Ureter (tissue), 1 donor: ENCODE results near the gene UBE2B. TPM values are rescaled to one million over a fixed set of nuclear protein-coding genes. Genes with fewer than 3 reads are reported as not detected.
A peak's percentile ranks its signal among the peaks of the same experiment; 100 is the strongest.

ENCODE experiments used
- DNase-seq: peaks from one replicate; pipeline ENCODE4 v3.0.0-alpha.2; 2020; ENCODE audit warnings: low spot score
- total RNA-seq: library from RNA; stranded (reverse); gene quantifications from one replicate; pipeline ENCODE4 v1.2.4, GENCODE V29; 2023
- donor health status: DM: yes; HTN: yes; CAD: no.

Gene UBE2B
- total RNA-seq, 1 donor from 2014 or later = 63.3 TPM

GRCh38 chr5:134437340-134437846 lies 66.0 kb downstream of the UBE2B start:
- DNase-seq = no peak

- no peak for DNase-seq
Observed at GRCh38 chr5:134437847-134438581, 66.6 kb downstream of the UBE2B start.

DNA sequence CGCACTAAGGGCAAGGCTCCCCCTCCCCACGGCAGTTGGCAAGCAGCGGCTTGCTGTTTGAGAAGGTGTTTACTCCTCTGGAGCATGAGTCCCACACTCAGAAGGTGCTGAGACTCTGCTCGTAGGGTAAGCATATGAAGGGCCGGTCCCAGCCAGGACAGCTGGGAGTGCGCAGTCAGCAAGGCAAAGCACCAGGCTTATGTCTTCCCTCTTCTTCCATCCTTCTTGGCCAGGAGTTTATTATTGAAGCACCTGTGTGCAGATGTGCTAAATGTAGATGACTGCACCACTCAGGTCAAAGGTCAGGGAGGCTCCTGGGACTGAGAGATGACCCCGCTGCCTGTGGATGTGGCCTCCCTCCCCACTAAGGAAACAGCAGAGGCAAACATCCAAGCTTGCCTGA lies 67.4 kb downstream of the UBE2B start:
- no peak for DNase-seq

- DNase-seq = peak; percentile 88
Observed at GRCh38 chr5:134439210-134439654, 67.9 kb downstream of the UBE2B start.

DNA sequence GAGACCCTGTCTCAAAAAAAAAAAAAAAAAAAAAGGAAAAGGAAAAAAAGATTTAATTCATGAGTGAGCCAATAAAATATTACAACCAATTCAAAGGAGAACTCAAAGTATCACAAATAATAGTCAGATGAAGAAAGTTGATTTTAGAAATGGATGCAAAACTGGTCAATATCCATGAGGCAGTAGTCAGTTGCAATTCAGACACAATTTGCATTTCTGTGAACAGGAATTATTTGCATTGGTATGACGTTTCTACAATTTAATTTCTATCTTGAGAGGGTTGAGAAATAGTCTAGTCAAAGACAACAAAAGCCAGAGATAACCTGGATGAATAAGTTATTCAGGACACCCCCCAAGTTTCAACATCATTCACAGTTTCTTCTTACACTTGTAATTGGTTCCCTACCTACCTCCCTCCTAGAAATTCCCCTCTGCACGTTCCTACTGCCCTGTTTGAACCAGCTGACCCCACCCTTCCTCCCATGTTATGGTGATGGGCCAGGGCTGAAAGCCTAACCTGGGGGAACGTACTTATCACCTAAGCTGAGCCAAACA lies 68.9 kb downstream of the UBE2B start:
- DNase-seq = no peak

Other genes starting within 250 kb of the UBE2B start
- gene SKP1, start 194.6 kb upstream of the UBE2B start, total RNA-seq = 324 TPM
- gene PPP2CA, start 145.5 kb upstream of the UBE2B start, total RNA-seq = 110 TPM
- 5.5 TPM for gene CDKL3, start 4.4 kb upstream of the UBE2B start, total RNA-seq
- gene CDKN2AIPNL, start 40.3 kb downstream of the UBE2B start, total RNA-seq = 23.5 TPM
- gene JADE2, start 154.1 kb downstream of the UBE2B start, total RNA-seq = 68.7 TPM